Neuron (in vitro differentiated cells): ENCODE measurements around the gene TRIM65.

Source experiments
- H2AFZ ChIP-seq: one replicate; pipeline ENCODE4 v1.6.1; 2013; ENCODE audit warnings: low read depth, mild to moderate bottlenecking, inconsistent platforms, low read length, moderate library complexity
- H3K27me3 ChIP-seq: one replicate; pipeline ENCODE4 v1.6.1; 2013; ENCODE audit warnings: low read length; ENCODE audit not compliant: insufficient read depth
- H3K36me3 ChIP-seq: one replicate; pipeline ENCODE4 v1.6.1; 2013; ENCODE audit warnings: low read length; ENCODE audit not compliant: insufficient read depth
- H3K4me1 ChIP-seq: one replicate; pipeline ENCODE4 v1.6.1; 2013; ENCODE audit warnings: low read length; ENCODE audit not compliant: insufficient read depth
- H3K4me3 ChIP-seq: 2 replicates; pipeline ENCODE4 v1.5.1; 2013; ENCODE audit warnings: mild to moderate bottlenecking, low read length, moderate library complexity
- H3K9me3 ChIP-seq: one replicate; pipeline ENCODE4 v1.6.1; 2013; ENCODE audit warnings: low read length

TRIM65 gene

DNA sequence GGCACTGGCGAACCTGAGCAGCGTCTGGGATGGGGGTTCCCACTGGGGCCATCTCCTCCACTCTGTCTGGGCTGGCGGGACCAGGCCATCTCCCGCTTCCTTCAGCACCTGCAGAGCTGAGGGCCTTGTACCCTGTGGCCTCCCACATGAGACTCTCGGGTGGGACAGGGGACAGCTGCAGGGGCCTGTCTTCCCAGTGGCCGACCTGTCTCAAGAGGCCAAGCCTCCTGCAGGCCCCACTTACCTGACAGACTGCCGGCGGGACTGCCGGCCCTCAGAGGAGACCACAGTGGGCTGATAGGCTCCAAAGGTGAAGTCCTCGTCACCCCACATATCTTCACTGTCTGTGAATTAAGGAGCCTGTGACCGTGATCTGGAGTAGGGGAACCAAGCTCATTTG lies 28.4 kb upstream of the TRIM65 start:
- peaks cover 20% of the 10 kb centered on the region for H3K36me3 ChIP-seq
- H3K4me3 ChIP-seq, result no peak overlapping the region
- no peaks in the 10 kb centered on the region for H3K9me3 ChIP-seq
- no peaks in the 10 kb centered on the region for H3K27me3 ChIP-seq
- no peaks in the 10 kb centered on the region for H3K4me1 ChIP-seq
- H2AFZ ChIP-seq, result no peak overlapping the region

DNA sequence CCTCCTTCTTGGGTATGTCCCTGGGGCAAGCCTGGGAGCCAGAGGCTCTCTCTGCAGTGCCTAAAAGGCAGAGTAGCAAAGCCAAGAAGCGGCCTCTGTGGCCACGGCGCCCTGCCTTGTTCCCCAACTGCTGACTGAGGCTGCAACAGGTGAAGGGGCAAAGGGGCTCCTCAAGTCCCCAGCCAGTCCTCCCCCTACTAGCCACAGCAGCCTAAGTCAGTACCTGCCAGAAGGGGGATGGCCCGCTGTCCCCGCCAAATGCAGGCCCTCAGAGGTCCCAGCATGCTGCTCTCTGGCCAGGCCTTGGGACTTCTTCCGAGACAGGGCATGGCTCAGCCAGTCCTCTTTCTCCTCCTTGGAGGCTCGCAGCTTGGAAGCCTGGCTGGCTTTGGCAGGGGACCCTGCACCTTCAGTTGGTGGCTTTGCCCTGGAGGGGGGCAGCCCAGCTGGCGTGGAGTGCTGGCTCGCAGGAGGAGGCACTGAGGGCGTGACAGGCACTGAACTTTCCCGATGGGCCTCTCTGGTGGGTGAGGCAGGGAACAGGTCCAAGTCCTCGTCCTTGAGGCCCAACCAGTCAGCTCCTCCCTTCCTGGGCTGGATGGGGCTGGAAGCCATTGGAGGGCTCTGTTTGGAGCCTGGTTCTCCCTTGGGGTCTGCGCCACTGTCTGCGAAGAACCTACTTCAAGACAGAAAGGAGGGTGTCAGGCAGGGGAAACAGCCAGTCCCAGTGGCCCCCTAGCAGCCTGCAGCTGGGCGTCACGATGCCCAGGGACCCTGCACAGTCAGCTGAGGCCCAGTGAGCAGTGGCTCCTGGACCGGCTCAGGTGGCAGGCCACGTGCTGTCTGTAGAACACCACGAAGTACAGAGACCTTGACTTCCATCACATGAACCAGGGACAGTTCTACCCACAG lies 26.5 kb upstream of the TRIM65 start:
- peaks cover 20% of the 10 kb centered on the region for H3K36me3 ChIP-seq
- H3K4me3 ChIP-seq, result no peak overlapping the region
- H3K4me1 ChIP-seq, result no peaks in the 10 kb centered on the region
- H3K9me3 ChIP-seq, result no peaks in the 10 kb centered on the region
- no peaks in the 10 kb centered on the region for H3K27me3 ChIP-seq
- H2AFZ ChIP-seq, result no peak overlapping the region

DNA sequence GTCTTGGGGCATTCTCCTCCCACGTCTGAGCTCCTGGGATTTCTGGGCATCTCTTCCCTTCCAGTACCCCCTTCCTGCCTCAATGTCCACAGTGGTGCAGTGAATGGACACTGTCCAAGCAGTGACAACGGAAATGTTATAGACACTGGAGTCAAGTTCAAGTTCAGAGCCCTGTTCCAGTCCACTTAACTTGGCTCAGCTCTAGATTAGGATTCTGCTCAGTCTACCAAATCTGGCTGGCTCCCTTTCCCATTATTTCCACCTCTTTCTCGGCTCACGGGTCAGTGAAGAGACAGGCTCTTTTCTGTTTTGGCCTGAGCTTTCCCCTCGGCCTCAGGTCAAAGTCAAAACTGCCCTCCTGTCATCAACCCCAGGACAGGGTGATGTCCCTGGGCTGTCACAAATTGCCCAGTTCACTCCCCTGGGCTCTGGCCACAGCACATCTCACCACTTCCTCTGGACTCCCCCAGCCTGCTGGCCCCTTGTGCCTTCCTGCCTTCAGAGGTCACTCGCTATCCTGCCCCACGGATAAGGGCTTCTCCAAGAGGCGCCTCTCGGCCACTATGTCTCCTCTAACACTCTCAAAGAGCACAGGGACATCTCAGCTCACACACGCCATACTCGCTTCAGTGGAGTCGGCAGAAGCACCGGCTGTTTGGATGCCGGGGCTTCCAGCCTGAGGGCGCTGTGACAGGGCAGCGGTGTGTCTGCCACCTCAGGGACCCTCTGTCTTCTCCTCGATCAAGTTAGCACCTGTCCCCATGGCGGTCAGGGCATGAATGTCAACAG lies 25.6 kb upstream of the TRIM65 start:
- H3K27me3 ChIP-seq, result no peaks in the 10 kb centered on the region
- no peak overlapping the region for H2AFZ ChIP-seq
- H3K4me3 ChIP-seq, result no peak overlapping the region
- no peaks in the 10 kb centered on the region for H3K4me1 ChIP-seq
- H3K36me3 ChIP-seq, result peaks cover 23% of the 10 kb centered on the region
- H3K9me3 ChIP-seq, result no peaks in the 10 kb centered on the region

DNA sequence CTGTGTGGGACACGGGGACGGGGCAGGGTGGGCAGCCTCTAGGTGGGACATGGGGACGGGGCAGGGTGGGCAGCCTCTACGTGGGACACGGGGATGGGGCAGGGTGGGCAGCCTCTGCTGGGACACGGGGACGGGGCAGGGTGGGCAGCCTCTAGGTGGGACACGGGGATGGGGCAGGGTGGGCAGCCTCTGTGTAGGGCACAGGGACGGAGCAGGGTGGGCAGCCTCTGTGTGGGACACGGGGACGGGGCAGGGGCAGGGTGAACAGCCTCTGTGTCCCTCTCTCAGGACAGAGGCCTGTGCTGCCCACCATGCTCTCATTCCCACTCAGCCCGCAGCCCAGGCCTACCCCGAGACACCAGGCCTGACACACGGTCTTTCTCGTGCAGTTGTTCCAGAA lies 24.8 kb upstream of the TRIM65 start:
- H3K4me1 ChIP-seq, result no peaks in the 10 kb centered on the region
- no peaks in the 10 kb centered on the region for H3K27me3 ChIP-seq
- H3K4me3 ChIP-seq, result no peak overlapping the region
- H2AFZ ChIP-seq, result no peak overlapping the region
- peaks cover 23% of the 10 kb centered on the region for H3K36me3 ChIP-seq
- no peaks in the 10 kb centered on the region for H3K9me3 ChIP-seq

DNA sequence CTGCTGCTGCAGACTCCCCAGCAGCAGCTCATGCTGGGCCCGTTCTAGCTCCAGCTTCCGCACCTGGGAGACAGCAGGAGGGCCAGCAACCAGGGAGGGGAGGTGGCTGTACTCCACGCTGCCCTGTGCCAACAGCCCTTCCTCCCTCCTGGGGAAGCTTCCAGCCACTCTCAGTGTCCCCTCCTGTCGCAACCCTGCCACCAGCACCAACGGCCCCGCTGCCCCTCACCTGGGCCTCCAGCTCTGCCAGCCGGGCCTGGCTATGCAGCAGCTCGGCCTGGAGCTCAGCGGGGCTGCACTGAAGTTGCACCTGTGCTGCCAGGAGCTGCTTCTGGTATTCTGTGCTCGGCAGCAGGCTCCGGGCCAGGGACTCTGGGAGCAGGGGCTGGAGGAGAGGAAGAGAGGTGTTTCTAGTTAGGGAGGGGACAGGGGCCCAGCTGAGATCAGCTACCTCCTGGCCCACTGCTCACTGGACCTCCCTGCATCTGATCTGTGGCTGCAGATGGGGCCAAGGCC lies 23.4 kb upstream of the TRIM65 start:
- no peak overlapping the region for H3K4me3 ChIP-seq
- H3K36me3 ChIP-seq, result peaks cover 12% of the 10 kb centered on the region

DNA sequence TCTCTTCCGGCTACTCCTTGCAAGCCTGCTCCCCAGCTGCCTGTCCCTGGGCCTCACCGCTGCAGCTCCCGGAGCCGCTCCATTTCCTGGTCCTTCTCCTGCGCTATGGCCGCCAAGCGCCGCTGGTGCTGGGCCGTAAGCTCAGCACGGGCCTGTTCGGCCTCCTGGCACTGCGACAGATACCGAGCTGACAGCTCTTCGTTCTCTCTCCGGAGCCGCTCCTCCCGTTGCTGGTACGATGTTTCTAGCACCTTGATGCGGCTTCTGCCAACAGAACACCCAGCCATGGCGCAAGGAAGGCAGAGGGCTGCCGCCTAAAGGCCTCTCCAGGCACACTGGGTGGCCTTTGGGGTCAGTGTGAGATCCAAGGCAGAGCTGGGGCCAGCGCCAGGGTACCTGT lies 22.9 kb upstream of the TRIM65 start:
- peaks cover 8% of the 10 kb centered on the region for H3K36me3 ChIP-seq
- H3K4me1 ChIP-seq, result no peaks in the 10 kb centered on the region
- H3K9me3 ChIP-seq, result no peaks in the 10 kb centered on the region
- no peaks in the 10 kb centered on the region for H3K27me3 ChIP-seq
- H3K4me3 ChIP-seq, result no peak overlapping the region
- H2AFZ ChIP-seq, result no peak overlapping the region

More for the DNA sequence above, 23.4 kb upstream of the TRIM65 start:
- H3K4me1 ChIP-seq, result no peaks in the 10 kb centered on the region
- H3K9me3 ChIP-seq, result no peaks in the 10 kb centered on the region
- no peak overlapping the region for H2AFZ ChIP-seq
- no peaks in the 10 kb centered on the region for H3K27me3 ChIP-seq

DNA sequence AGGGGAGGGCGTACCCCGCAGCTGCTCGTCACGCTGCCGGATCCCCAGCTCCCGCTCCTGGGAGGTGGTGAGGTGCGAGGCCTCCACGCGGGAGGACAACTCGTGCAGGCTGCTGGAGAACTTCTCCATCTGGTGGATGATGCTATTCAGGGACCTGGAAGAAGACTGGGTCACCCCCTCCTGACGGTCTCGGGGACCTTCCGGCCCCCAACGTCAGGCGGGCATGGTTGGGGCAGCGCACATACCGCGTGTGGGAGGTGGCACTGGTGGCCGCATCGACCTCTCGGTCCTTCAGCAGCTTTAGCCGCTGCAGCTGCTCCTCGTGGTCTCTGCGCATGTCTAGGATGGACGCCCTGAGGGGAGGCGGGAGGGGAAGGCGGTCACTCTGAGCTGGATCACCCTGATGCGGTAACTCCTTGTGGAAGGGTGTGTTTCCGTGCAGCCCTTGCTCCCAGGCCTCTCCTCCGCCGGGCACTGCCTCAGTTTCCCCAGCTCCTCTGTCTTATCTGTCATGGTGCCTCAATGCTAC lies 21.2 kb upstream of the TRIM65 start:
- Histone ChIP-seq H3K4me3 (no peak overlapping the region), H2AFZ (no peak overlapping the region), H3K27me3 (no peaks in the 10 kb centered on the region), H3K36me3 (peaks cover 14% of the 10 kb centered on the region), H3K4me1 (no peaks in the 10 kb centered on the region), H3K9me3 (no peaks in the 10 kb centered on the region)

DNA sequence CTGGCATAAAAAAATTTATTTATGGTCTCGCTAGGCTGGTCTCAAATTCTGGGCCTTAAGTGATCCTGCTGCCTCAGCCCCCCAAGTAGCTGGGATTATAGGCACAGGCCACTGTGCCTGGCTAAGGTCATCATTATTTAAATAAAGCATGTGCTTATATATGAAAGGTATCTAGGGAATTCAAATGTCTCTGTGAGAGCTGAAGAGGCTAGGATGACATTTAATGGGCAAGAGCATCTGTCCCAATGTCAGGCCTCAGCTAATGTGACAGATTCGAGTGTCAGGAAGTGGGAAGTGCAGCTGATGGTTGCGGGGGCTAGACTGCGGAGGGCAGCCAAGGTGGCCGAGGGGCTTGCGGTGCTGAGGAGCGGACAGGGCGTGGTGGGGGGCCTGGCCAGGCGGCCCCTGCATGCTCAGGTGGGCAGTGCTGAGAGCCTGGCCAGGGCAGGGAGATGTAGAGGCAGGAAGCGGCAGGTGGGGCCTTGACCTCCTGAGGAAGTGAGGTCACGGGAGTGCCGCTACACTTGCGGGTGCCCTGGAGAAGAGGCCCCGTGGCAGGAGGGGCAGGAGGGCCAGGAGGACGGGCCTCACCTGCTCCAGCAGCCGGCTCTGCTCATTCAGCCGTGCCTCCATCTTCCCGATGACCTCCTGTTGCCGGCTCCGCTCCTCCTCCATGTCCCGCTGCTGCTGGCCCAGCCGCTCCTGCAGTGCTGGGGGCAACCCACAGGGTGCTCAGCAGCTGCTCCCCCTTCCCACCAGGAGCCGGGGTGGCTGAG lies 20.6 kb upstream of the TRIM65 start:
- H3K36me3 ChIP-seq, result peaks cover 10% of the 10 kb centered on the region
- H3K9me3 ChIP-seq, result no peaks in the 10 kb centered on the region
- H2AFZ ChIP-seq, result no peak overlapping the region
- no peaks in the 10 kb centered on the region for H3K4me1 ChIP-seq
- no peaks in the 10 kb centered on the region for H3K27me3 ChIP-seq
- no peak overlapping the region for H3K4me3 ChIP-seq

DNA sequence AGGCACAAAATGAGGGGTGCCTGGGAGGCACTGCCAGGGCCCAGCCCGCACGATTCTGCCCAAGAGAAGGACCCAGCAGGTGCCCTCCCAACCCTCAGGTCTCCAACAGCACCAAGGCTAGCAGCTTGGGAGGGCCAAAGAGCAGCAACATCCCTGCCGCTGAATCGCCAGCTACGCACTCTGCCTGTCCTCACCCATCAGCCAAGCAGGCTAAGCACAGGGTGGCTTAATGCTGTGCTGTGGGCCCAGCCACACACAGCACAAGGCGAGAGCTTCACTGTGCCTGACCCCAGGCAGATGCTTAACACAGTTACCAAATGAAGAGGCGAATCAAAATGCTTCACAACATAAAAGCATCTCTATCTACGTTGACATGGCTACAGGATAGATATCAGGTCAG lies 18.5 kb upstream of the TRIM65 start:
- Histone ChIP-seq H3K9me3 (no peaks in the 10 kb centered on the region), H3K4me3 (no peak overlapping the region), H3K36me3 (peaks cover 14% of the 10 kb centered on the region), H3K27me3 (no peaks in the 10 kb centered on the region), H2AFZ (no peak overlapping the region), H3K4me1 (no peaks in the 10 kb centered on the region)

DNA sequence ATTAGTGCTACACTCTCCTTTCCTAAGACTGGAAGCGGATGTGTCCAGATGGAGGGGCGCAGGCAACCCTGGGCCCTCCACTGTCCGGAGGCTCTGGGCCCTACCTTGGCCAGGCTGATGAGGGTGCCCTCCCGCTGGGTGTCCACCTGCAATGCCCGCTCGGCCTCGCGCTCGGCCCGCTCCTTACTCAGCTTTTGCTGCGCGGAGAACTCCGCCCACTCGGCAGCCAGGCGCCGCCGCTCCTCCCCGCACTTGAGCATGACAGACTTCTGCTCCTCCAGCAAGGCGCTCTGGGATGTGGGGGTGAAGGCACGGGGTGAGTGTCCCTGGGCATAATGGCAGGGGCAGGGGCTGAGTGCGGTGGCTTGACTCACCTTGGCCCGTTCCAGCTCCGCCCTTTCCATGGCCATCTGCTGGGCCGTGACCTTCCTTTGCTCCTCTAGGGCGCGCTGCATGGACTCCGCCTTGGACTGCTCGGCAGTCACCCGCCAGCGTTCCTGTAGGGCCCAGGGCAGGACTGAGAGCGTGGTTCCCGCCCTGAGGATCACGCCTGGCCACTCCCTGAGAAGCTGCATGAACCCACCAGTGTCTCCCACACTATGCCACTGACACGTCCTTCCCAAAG lies 18.0 kb upstream of the TRIM65 start:
- peaks cover 14% of the 10 kb centered on the region for H3K36me3 ChIP-seq
- no peaks in the 10 kb centered on the region for H3K27me3 ChIP-seq
- no peak overlapping the region for H3K4me3 ChIP-seq
- H3K9me3 ChIP-seq, result no peaks in the 10 kb centered on the region
- no peaks in the 10 kb centered on the region for H3K4me1 ChIP-seq
- no peak overlapping the region for H2AFZ ChIP-seq

DNA sequence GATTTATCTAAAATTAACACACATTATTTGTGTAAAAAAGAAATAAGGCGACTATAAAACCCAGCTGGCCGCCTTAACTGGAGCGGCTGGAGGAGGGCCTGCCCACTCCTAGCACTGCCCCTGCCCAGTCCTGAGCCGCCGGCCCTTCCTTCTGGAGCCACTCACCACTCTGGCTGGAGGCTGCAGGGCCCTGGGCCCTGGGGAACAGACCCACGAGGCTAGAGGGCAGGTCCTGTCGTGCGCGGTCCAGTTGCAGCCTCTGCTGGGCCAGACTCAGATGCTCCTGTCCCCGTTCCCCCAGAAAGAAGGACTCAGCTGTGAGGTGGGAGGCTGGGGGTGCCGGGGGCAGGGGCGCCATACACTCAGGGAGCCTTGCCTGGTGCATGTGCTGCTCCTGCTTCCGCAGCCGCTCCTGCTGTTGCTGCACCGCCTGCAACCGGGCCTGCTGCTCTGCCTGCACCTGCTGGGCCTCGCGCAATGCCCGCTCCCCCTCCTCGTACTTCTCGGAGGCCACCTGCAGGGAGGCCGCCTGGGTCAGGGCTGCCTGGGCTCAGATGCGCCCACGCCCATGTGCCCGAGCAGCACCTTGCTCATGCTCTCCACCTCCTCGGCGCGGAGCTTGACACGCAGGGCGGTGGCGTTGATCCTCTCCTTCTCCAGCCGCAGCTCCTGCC lies 16.9 kb upstream of the TRIM65 start:
- Histone ChIP-seq H3K4me3 (no peak overlapping the region), H3K27me3 (no peaks in the 10 kb centered on the region), H2AFZ (no peak overlapping the region), H3K4me1 (no peaks in the 10 kb centered on the region), H3K36me3 (peaks cover 14% of the 10 kb centered on the region), H3K9me3 (no peaks in the 10 kb centered on the region)

DNA sequence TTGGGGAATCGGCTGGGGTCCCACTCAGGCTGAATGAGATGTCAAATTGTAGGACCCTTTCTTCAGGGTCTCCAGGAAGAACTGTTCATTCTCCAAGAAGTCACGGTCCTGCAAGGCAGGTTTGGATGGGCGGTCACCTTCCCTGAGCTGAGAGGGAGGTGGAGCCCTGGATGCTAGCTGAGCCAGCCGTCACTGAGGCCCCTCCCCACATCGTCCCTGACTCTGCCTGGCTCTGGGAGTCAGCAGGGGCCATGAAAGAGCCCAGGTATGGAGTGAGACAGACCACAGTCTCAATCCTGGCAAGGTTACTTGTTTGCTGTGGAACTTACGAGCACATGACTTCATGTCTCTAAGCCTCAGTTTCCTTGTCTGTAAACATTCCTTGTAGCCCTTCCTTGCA lies 13.9 kb upstream of the TRIM65 start:
- Histone ChIP-seq H3K9me3 (no peaks in the 10 kb centered on the region), H2AFZ (no peak overlapping the region), H3K27me3 (no peaks in the 10 kb centered on the region), H3K4me3 (no peak overlapping the region), H3K36me3 (peaks cover 10% of the 10 kb centered on the region), H3K4me1 (no peaks in the 10 kb centered on the region)
